Activated naive CD4-positive, alpha-beta T cell (primary cell): ENCODE measurements around the gene ACOX1.

ENCODE experiments used
- DNase-seq, 4 experiments: peaks; one replicate each; lab custom pipeline; 2025; lab: John Stamatoyannopoulos, UW

ACOX1 gene

DNA sequence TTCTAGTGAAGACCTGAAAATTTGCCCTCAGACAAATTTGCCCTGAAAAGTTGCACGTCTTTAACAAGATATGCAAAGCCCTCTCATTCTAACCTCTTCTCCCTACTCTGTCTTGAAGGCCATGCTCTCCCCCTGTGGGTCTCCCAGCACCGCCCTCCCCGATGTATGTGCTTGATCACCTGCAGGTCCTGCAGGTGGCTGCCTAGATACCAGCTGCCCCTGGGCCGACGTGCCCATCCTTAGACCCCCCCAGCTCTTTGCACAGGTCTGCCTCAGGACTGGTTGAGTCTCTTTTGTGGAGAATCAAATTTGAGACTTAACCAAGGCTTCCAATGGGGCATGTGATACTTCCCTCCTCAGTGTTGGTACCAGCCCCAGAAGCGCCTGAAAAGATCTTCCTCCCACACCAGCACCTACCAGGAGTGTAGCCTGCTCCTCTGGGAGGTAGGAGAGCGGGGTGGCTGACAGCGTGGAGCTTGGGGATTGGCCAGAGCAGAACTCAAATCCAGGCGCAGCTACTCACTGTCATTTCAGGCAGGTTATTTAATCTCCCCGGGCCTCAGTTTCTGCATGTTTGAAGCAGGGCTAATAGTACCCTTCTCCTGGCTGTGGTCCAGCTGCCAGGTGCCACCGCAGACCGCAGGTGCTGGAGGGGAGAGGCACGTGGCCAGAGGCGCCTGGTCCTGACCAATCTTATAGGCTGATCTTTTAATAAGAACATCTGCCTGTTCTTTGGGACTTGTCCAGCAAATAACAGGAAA is 69.7 kb downstream of the ACOX1 start:
- no peak for DNase-seq

DNA sequence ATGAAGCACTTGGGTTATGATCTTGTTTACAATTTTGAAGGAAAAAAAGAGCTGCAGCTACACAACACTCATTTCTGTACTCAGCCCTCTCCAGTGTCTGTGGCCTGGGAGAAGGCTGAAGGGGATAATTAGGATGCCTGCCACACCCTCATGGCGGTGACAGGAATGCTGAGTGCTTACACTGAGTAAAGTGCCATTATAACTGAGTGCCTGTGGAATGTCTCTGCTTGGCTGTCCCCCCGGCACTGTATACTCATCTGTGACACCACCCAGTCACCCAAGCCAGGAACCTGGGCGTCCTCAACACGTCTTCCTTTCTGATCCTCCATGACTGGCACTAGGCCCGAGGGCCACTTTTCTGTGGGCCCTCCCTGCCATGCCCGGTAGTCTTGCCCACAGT is 70.8 kb downstream of the ACOX1 start:
- no peak for DNase-seq

DNA sequence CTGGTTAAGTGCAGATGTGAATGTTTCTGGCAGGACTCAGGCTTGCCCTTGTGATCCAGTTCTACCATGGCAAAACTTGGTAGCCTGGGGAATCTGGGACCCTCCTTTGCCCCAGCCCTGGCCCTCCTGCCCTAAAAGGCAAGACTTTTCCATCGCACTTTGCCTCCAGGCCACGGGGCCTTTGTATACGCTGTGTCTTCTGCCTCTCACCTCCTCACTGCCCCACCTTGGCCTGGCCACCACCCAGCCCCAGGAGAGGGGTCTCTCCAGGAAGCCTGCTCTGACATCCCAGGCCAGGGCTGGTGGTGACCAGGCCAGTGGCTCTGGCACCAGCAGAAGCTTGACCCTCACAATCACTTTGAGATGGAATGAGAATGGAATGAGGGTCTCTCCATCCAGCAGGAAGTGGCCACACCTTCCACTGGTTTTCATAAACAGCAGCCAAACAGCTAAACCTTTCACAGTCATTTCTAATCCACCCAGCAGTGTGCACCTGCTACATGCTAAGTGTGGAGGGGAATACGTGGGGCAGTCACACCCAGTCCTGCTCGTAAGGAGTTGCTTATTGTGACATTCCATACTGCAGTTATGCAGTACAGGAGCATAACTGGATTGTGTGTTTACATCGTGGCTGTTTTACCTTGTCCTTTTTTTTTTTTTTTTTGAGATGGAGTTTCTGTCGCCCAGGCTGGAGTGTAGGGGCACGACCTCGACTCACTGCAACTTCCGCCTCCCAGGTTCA is 72.7 kb downstream of the ACOX1 start:
- no peak for DNase-seq

DNA sequence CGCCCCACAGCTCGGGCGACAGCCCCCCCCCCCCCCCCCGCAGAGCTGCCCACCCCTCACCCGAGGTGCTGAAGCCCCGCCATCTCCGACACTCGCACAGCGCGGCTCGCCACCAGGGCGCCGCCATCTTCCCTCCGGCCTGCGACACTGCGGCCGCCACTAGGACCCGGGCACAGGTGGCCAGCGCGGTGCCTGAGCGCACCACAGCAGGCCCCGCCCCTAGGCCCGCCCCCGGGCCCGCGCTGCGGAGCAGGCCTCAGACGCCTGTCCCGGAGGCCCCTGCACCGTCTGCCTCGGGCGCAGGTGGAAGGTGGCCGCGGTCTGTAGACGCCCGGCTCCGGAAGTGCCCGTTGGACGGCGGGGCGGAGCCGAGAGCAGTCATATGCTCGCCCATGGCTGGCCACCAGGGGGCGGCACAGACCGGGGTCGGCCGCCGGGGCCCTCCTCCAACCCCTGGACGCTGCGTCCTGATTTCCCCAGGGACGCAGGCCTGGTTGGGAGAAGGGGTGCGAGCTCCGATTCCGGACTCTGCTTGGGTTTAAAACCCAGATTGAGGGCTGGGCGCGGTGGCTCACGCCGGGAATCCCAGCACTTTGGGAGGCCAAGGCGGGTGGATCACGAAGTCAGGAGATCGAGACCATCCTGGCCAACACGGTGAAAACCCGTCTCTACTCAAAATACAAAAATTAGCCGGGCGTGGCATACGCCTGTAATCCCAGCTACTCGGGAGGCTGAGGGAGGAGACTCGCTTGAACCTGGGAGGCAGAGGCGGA is 74.0 kb downstream of the ACOX1 start, which contains the start of gene MRPL38:
MRPL38 (minus strand) TSS at position 136 of the 773 bp plus-strand sequence; CDS start at position 127, 9 bp downstream.
- DNase-seq, result peak; percentile 87 to 92 (median 90)

DNA sequence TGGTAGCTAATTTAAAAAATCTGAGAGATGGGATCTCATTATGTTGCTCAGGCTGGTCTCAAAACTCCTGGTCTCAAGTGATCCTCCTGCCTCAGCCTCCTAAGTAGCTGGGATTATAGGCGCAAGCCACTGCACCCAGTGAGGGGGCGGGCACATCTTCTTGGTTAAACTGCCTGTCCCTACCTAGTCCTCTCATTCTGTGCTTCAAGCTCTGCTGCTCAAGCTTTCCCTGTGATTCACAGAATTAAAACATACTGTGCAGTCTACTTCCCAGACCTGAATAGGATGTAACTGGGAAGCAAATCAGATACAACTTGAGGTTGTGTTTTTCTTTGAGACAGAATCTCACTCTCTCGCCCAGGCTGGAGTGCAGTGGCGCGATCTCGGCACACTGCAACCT is 76.6 kb downstream of the ACOX1 start:
- no peak for DNase-seq

DNA sequence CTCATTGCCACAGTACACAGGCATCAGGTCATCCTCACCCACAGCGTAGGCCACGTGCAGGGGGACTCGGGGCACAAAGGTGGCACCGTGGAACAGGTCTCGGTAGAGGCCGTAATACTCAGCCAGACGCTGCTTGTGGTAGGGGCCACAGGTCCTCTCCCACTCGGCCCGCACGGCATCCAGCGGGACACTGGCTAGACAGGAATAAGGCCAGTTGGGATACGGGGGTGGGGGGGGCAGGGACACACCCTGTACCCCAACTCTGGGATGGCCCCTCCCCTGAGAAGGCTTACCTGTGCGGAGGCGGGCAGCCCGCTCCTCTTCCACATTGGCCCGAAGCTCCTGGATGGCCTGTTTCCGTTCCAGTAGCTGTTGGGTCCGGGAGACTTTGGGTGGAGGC is 77.2 kb downstream of the ACOX1 start:
- DNase-seq, result no peak

DNA sequence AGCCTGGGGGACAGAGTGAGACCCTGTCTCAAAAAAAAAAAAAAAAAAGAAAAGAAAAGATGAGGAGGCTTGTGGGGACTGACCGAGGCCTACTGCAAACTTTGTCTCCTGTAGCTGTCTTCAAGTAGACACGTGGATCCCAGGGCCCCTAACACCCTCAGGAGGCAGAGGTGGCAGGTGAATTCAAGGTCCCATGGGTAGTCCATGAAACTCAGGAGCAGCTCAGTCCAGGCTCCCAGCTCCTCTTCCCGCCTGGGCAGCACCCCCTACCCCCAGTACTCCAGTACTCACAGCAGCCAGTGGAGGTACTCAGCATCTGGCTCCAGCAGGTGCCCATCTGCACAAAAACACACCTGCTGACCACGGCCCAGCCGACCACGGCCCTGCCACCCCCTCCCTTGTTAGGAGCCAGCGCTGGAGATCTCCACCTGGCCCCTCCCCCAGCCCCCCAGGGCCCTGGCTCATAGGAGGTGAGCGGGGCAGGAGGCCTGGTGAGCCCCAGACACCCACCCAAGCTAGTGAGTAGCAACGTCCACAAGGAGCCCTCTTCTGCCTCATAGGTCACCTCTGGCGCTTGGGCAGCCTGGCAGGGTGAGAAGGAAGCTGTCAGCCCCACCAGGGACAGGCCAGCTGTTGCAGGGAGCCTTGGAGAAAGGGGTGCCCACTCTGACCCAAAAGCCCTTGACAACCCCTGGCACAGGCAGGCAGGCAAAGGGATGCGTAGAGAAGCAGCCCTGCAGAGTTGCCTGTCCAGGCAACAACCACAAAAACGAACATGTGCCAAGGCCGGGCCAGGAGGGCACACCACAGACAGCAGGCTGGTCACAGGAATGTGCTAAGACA is 78.1 kb downstream of the ACOX1 start:
- no peak for DNase-seq

DNA sequence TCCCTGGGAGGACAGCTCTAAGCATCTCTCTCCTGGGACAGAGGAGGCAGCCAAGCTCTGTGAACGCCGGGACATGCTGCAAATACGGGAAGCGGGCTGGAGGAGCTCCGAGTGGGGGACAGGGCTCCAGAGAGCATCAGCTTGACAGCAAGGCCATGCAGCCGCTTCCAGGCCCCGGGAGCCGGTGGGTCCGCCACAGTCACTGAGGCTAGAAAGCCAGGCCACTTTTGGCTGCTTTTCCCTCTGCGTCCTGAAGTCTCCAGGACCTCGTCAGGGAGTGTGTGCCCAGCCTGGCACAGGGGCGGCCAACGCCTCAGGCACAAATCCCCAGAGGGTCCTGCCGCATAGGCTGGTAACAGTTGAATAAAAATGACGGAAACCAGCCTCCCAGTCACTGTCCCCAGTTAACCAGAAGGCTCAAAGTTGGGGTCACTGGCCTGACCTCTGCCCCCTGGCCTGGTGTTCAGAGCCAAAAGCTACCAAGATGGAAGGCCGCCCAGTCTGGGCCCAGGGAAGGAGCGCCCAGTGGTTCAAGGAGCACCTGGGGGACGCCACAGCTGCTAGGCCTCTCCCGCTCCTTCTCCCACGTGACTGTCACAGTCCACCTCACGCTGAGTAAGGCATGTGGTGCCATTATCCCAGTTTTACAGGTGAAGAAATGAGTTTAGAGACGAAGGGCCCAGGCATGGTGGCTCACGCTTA is 79.0 kb downstream of the ACOX1 start:
- DNase-seq, result no peak

DNA sequence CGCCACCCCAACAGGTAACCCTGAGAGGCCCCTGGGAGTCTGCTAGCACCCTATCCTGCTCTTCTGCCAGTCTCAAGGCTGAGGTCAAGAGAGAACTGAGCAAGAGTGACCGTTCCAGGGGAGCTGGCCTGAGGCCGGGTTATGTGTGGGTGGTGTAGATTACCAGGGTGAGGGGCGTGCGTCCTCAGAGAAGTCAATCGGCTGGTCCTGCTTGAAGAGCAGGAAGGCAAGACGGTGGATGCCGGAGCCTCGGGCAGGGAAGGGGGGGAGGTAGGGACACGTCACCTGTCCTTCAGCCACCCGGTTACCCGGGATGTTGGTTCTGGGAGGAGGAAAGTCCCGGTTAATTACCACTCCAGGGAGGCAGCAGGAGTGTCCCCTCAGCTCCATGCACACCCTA is 79.6 kb downstream of the ACOX1 start:
- no peak for DNase-seq

DNA sequence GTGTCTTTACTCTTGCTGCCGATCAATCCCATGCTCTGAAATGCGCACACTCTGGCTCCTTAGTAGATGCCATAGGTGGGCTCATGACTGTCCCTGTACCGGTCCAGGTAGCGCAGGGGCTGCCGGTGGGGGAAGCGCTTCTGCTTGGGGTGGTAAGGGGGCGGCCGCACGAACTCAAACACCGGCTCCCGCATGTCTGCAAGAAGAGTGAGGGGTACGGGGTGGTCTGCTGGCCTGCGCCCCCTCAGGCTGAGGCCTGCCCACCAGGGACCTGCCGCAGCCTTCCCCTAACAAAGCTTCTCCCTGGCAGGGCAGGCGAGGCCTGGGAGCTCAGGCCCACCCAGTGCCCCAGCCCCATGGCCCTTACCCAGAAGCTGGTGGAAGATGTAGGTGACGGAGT is 80.2 kb downstream of the ACOX1 start:
- no peak for DNase-seq

DNA sequence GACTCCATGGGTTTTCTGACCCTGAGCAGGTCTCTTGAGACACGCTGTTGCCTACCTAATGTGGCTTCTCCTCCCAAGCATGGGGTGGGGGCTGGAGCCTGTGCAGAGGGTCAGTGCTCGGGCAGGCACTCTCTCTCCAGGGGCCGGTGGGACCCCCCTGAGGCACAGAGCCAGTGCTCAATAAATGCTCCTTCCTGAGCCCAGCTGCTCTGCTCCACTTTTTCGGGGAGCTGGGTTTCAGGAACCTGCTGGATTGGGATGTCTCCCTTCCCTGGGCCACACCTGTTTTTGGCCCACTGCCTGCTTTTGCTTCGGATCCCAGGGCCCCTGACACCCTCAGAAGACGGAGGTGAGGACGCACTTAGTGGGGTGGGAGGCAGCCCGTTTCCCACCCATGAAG is 80.9 kb downstream of the ACOX1 start:
- DNase-seq, result no peak

DNA sequence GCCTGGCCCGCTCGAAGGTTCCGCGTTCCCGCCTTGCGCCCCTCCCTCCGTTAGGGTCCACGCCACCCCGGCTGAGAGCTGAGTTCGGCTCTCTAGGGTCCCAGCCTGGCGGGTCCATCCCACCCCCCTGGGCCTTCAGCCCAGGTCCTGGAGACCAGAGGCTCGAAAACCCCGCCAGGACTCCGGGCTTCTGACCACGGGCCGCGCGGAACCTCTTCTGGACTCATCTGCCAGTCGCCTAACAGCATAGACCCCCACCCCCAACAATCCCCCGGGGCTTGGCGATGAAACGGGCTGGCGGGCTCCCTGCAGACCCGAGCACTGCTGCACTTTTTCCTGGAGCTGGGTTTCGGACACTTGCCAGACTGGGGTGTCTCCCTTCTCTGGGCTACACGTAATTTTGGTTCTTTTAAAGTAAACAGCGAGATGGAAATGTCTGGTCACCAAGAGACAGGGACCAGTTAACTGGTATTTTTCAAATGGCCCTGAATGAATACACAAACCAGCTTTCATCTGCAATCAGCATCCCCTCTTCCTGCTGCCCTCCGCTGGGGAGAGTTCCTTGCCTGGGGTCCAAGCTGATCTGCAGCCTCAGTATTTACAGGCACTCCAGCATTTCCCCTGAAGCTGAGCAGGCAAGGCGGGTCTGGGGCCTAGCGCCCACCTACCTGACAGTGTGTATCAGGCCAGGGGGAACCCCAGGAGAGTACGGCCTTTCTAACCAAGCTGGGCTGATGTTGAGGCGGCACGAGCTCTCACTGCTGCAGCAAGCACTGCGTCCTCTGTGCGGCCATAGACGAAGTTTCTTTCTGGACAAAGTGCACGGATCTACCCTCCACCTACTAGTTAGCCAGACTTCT is 81.6 kb downstream of the ACOX1 start:
- no peak for DNase-seq

DNA sequence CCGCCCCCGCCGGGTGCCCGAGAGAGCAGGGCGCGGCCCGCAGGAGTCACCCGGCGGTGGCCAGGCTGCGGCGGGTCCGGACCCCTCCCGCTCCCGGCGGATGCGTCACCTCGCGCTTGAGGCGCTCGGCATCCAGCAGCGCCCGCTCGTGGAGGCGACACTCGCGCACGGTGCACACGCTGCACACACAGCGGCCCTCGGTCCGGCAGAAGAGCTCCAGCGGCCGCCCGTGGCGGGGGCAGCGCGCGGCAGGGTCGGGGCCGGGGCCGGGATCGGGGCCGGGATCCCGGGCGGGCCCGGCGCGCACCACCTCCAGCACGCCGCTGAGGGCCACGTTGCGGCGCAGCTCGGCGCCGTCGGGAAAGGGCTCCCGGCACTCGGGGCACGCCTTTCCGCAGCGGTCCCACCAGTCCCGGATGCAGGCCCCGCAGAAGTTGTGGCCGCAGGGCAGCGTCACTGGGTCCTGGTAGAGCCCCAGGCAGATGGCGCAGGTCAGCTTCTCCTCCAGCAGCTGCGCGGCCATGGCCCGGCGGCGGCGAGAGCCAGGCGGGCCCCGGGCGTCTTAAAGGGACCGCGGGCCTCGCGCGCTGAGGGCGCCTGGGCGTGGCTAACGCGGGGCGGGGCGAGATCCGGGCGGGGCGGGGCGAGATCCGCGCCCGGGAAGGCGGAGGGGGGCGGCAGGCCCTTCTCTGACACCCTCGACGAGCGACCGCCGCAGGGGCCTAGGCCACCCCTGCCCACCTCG is 82.4 kb downstream of the ACOX1 start, which contains the start of gene TRIM65:
TRIM65 (minus strand) TSS at position 537 of the 745 bp plus-strand sequence; CDS start at position 523, 14 bp downstream.
- DNase-seq, result peak; percentile 53 to 70 (median 57)

DNA sequence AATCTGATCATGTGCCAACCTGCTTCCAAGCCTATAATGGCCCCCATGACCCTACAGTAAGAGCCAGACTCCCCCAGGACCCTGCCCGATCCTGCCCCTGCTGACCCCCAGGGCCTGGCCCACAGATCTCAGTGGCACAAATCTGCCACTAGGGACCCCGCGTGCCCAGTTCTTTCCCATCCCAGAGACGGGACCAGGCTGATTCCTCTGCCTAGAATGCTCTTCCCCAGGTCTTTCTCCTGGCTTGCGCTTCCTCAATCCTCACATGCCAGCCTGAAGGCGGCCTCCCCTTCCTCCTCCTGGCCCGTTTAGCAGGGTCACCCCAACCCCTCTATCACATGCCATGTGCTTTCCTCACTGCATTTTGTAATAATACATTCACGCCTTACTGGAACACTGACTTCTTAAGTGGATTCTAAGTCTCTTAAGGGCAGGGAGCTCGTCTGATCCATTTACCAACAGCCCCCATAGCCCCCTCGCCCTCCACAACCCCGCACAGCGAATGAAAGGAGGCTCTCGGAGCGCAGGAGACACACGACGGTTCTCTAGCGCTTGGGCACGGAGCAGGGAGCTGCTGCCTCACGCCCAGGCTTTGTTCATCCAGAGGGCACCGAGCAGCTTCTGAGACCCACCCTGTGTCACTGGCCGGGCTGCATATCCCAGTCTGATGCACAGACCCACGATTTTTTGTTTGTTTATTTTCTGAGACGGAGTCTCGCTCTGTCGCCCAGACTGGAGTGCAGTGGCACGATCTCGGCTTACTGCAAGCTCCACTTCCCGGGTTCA is 83.4 kb downstream of the ACOX1 start:
- no peak for DNase-seq

DNA sequence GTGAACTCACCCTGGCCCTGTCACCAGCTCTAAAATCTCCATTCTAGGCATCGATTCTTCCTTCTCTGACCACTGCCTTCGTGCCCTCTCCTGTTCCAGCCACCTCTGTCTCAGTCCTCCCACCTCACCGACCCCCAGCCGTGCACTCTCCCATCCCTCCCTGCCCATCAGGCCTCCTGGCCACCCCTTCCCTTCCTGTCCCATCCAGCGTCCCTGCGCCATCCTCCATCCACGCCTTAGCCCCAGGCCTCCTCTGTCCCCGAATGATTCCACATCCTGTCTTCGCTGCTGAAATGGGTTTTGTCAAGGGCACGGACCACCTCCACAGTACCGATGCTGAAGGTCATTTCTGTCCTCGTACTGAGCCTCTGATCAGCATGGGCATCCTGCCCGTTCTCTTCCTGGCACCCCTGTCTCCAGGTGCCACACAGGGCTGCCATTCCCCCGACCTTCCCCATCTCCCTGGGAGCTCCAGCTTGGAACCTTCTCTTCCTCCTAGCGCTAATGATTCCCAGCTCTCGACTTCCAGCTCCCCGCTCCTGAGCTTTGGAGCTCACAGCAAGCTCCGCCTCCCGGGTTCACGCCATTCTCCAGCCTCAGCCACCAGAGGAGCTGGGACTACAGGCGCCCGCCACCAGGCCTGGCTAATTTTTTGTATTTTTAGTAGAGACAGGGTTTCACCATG is 84.8 kb downstream of the ACOX1 start:
- DNase-seq, result no peak

DNA sequence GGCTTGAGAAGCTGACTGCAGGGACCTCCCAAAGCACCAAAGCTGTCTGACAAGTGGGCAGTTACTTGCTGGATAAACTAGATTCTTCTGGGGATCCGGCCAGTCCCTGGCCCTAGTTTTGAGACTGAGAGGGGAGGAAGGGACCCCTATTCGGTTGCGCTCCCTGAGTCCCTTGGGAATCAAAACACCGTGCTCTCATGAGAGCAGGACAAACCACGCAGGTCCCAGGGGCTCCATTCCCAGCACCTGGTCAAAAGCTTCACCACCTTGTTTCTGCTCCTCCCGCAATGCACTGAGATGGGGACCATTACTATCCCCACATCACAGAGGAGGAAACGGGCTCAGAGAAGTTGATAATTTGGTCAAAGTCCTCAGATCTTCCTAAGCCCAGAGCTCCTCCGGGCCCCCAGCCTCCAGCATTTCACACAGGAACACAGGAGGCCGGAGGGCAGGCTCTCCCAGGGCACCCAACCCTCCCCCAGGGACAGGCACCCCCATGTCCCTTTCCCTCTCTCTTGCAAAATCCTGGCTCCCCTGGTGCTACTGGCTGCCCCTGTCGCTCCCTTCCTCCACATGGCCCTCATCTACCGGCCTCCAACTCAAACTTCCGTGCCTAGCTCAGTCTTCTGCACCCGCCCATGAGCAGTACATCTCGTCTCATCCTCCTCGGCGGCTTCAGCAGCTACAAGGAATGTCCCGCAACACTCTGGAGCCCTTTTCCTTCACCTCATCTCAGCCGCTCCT is 85.5 kb downstream of the ACOX1 start:
- DNase-seq, result no peak

DNA sequence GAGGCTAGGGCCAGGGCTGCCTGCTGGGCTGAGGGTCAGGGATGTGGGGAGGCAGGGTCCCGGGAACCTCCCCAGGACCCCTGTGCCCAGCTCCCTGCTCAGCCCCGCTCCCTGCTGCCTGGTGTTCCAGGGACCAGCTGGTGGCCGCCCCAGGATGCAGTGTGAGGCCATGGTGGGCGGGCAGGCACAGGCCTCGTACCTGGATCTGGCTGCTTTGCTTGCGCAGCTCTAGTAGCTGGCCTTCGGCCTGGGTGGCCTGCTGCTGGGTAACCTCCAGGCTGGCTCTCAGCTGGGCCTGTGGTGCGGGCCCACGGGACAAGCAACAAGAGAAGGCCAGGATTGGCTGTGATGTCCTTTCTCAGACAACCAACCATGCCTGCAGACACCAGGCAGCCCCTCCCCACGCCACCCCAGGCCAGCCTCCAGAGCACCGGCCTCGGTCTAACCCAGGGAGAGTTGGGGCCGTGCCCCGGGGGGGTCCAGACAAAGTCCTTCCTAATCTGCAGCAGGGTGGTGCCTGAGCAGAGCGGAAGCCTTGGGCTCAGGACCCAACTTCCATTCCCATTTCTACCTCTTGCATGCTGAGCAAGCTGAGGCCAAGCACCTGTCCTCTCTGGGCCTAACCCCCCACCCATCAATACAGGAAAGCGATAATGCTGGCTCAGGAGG is 86.3 kb downstream of the ACOX1 start:
- no peak for DNase-seq
